ENCODE results near the gene HMX3. TPM values are rescaled to one million over a fixed set of nuclear protein-coding genes. Genes with fewer than 3 reads are reported as not detected.

The HMX3 gene
- total and polyA plus RNA-seq, 8 donors: 0.07 to 0.53 (median 0.29) TPM; not detected in 5

DNA sequence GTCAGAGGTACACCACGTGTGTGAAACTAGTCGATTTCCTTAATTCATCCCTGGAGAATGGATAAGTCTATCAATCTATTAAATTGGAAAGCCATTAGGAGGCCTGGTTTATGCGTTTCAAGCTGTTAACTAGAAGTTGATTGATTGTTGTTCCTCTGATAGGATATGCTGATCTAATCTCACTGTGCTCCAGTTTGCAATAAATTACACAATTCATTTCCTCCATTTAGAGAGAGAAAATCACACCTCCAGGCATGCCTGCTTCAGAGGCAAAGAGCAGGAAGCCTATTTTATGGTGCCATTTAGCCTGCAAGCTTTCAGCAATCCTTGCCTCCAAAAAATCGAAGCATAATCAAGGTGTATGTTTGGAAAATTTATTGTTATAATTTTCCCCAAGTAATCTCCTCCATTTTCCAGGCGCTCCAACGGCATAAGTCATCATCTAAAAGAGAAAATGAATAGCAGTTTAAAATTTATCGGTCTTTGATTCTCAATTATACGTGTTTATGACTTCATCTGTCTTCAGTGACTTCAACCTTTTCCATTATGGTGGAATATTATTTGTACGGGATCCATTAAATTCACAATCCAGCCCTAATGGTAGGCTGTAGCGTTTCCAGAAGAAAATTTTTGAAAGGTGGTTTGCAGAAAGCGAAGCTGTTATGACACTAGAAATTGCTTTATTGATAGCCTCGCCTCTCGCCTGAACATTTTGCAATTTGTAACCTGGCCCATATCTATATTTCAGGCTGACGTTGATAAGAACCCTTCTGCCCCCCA, 42.9 kb upstream of the HMX3 start:
- no peak overlapping the region for H3K4me3 ChIP-seq
- no peaks in the 10 kb centered on the region for H3K9me3 ChIP-seq
- ATAC-seq (no peak), FAIRE-seq (no peak), DNase-seq (no peak)
- H3K36me3 ChIP-seq: no peaks in the 10 kb centered on the region
- intact Hi-C loops (cut with DNase I): no loop called here
- no peak for TF ChIP-seq CTCF (IDR thresholded peaks at IDR 0.05)
- 63 to 70% methylated on average over 14 of the region's 14 CpGs for WGBS, 2 donors
- no peaks in the 10 kb centered on the region for H3K4me1 ChIP-seq
- H3K27me3 ChIP-seq: no peaks in the 10 kb centered on the region
- H3K27ac ChIP-seq: no peak overlapping the region

GRCh38 chr10:123093489-123093888, 42.3 kb upstream of the HMX3 start:
- H3K4me3 ChIP-seq: no peak overlapping the region
- 61 to 63% methylated on average over 4 of the region's 4 CpGs for WGBS, 2 donors
- no peaks in the 10 kb centered on the region for H3K36me3 ChIP-seq
- no peaks in the 10 kb centered on the region for H3K9me3 ChIP-seq
- no peaks in the 10 kb centered on the region for H3K27me3 ChIP-seq
- DNase-seq: no peak
- H3K27ac ChIP-seq: no peak overlapping the region
- intact Hi-C loops (cut with DNase I): no loop called here
- no peaks in the 10 kb centered on the region for H3K4me1 ChIP-seq
- TF ChIP-seq CTCF (IDR thresholded peaks at IDR 0.05): no peak
- FAIRE-seq: no peak
- ATAC-seq: no peak

DNA sequence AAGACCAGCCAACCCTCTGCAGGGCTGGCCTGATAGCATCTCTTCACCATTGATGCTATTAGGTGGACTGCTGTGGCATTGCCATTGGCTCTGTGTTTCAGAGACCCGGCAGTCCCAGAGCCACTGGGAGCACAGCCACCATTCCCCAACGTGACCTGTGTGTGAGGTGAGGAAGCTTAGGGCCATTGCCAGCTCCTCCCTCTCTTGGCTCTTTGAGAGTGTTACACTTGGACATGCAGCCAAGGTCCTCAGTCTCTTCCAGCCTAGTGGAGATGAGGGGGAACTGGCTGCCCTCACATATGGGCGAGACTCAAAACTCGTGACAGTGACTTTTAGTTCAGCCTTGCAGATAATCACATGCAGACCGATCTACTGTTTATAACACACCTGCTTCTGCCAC, 39.3 kb upstream of the HMX3 start:
- FAIRE-seq: no peak
- TF ChIP-seq CTCF (IDR thresholded peaks at IDR 0.05): no peak
- no peak overlapping the region for H3K27ac ChIP-seq
- no peaks in the 10 kb centered on the region for H3K27me3 ChIP-seq
- DNase-seq: no peak
- no peaks in the 10 kb centered on the region for H3K4me1 ChIP-seq
- H3K4me3 ChIP-seq: no peak overlapping the region
- intact Hi-C loops (cut with DNase I): no loop called here
- H3K9me3 ChIP-seq: no peaks in the 10 kb centered on the region
- H3K36me3 ChIP-seq: no peaks in the 10 kb centered on the region
- WGBS, 2 donors: 63 to 68% methylated on average over 5 of the region's 5 CpGs
- no peak for ATAC-seq

DNA sequence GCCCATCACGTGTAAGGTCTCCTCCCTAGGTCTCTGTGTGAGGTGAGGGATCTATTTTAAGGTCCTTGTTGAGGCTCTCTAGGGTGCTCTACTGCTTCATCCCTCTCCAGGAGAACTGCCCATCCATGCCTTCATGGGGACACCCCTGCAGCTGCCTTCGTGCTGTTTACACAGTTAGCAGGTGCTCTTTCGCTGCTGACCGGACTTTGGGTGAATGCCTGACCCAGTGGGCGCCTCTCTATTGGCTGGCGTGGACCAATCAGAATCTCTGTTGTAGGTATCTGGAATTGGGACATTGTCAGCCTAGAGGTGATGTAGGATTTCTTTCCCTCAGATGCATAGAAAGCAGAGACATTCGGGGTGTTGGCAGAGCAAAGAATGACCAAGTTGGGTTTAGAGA, 38.7 kb upstream of the HMX3 start:
- Histone ChIP-seq H3K4me1 (no peaks in the 10 kb centered on the region), H3K27ac (no peak overlapping the region), H3K9me3 (no peaks in the 10 kb centered on the region), H3K4me3 (no peak overlapping the region), H3K36me3 (no peaks in the 10 kb centered on the region), H3K27me3 (no peaks in the 10 kb centered on the region)
- intact Hi-C loops (cut with DNase I): no loop called here
- WGBS, 2 donors: 44 to 49% methylated on average over 7 of the region's 7 CpGs
- no peak for ATAC-seq
- no peak for TF ChIP-seq CTCF (IDR thresholded peaks at IDR 0.05)
- DNase-seq: no peak
- no peak for FAIRE-seq

- WGBS, 2 donors: 67 to 68% methylated on average over 7 of the region's 7 CpGs
- Histone ChIP-seq H3K36me3 (no peaks in the 10 kb centered on the region), H3K27ac (no peak overlapping the region), H3K4me1 (no peaks in the 10 kb centered on the region), H3K9me3 (no peaks in the 10 kb centered on the region), H3K27me3 (no peaks in the 10 kb centered on the region), H3K4me3 (no peak overlapping the region)
- no peak for FAIRE-seq
- TF ChIP-seq CTCF (IDR thresholded peaks at IDR 0.05): no peak
- ATAC-seq: no peak
- DNase-seq: no peak
- intact Hi-C loops (cut with DNase I): no loop called here
These were observed 35.6 kb upstream of the HMX3 start for GRCh38 chr10:123100030-123100762.
